ENCODE data around the gene DLGAP1. TPM values are rescaled to one million over a fixed set of nuclear protein-coding genes. Genes with fewer than 3 reads are reported as not detected.

DLGAP1 gene
- total RNA-seq, 1 experiment from 2014 or later: 0.39 TPM

DNA sequence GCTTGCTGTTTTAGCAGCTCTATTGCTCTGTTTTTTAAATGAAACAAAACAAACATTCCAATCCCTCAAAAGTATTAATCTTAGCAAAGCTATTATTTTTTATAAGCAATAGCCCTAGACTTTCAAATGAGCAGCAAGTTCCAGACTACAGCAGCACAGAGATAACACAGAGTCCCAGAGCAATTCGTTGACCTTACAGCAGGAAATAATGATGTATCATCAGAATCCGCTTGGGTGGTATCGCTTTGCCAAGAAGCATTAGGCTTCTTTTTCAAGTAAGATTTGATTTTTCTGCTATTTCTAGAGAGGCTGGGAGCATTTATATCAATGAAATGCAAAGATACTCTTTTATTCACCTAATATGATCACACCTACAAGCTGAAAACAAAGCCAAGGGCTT, 209.7 kb downstream of the DLGAP1 start:
- Histone ChIP-seq H3K9me2 (ENCODE audit: insufficient read depth) (no peaks in the 10 kb centered on the region), H3K27me3 (ENCODE audit: insufficient read depth, low read length) (no peaks in the 10 kb centered on the region), H3K4me1 (ENCODE audit: control insufficient read depth in 1 of 2, insufficient read depth in 2 of 2, low read length in 2 of 2) (no peaks in the 10 kb centered on the region), H3K79me2 (ENCODE audit: insufficient read depth, low read length) (no peaks in the 10 kb centered on the region), H4K20me1 (ENCODE audit: insufficient read depth) (no peaks in the 10 kb centered on the region), H3K36me3 (ENCODE audit: control insufficient read depth in 1 of 2, insufficient read depth in 2 of 2, low read length in 2 of 2) (no peaks in the 10 kb centered on the region), H3K4me2 (ENCODE audit: low read length) (no peak overlapping the region), H3K9me3 (ENCODE audit: control insufficient read depth in 1 of 2, insufficient read depth in 1 of 2, low read depth in 1 of 2, low read length in 2 of 2) (peaks cover 0 to 9% of the 10 kb centered on the region in 2 experiments; a peak in 1 of 4 replicates), H2AFZ (ENCODE audit: low read depth, low read length, poor library complexity, severe bottlenecking) (no peak overlapping the region), H3K4me3 (replicated peaks in 1 of 2; ENCODE audit: low read depth in 1 of 2, low read length in 2 of 2) (no peak overlapping the region), H3K27ac (ENCODE audit: low read depth, low read length) (no peak overlapping the region), H3K9ac (ENCODE audit: low read length) (no peak overlapping the region)
- ChIA-PET CTCF (no interaction called here), RAD21 (ENCODE audit: low non-redundant PET in 1 of 2, low total read pairs in 2 of 2, uncharacterized antibody in 2 of 2, unreplicated experiment in 2 of 2) (no interaction called here), POLR2A (no interaction called here)
- ATAC-seq (no peak), DNase-seq (ENCODE audit: low read depth, low spot score) (no peak)
- no peak for TF ChIP-seq POLR2A (IDR thresholded peaks at IDR 0.05; ENCODE audit: borderline replicate concordance, extremely low read depth, insufficient read depth, insufficient read length)
- no peak for TF ChIP-seq TCF7L2 (IDR thresholded peaks at IDR 0.05; ENCODE audit: borderline replicate concordance, extremely low read depth, insufficient read depth, insufficient read length)
- no peak for TF ChIP-seq SP1 (IDR thresholded peaks at IDR 0.05; ENCODE audit: low read depth)
- TF ChIP-seq ATF3 (IDR thresholded peaks at IDR 0.05): no peak
- no peak for TF ChIP-seq CBX3 (IDR thresholded peaks at IDR 0.05; ENCODE audit: low read depth)
- TF ChIP-seq, protein P1, sequence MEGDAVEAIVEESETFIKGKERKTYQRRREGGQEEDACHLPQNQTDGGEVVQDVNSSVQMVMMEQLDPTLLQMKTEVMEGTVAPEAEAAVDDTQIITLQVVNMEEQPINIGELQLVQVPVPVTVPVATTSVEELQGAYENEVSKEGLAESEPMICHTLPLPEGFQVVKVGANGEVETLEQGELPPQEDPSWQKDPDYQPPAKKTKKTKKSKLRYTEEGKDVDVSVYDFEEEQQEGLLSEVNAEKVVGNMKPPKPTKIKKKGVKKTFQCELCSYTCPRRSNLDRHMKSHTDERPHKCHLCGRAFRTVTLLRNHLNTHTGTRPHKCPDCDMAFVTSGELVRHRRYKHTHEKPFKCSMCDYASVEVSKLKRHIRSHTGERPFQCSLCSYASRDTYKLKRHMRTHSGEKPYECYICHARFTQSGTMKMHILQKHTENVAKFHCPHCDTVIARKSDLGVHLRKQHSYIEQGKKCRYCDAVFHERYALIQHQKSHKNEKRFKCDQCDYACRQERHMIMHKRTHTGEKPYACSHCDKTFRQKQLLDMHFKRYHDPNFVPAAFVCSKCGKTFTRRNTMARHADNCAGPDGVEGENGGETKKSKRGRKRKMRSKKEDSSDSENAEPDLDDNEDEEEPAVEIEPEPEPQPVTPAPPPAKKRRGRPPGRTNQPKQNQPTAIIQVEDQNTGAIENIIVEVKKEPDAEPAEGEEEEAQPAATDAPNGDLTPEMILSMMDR (IDR thresholded peaks at IDR 0.05 in 2 of 3, conservative IDR thresholded peaks at IDR 0.05 in 1 of 3; ENCODE audit: borderline replicate concordance in 1 of 3, insufficient read depth in 1 of 3, low read depth in 2 of 3, low read length in 2 of 3): no peak
- no peak for TF ChIP-seq SRF (IDR thresholded peaks at IDR 0.05; ENCODE audit: low read depth)
- TF ChIP-seq EZH2phosphoT487 (IDR thresholded peaks at IDR 0.05; ENCODE audit: borderline replicate concordance): no peak
- TF ChIP-seq JUND (IDR thresholded peaks at IDR 0.05): no peak
- TF ChIP-seq SIN3A (IDR thresholded peaks at IDR 0.05; ENCODE audit: low read depth): no peak
- no peak for TF ChIP-seq CEBPB (IDR thresholded peaks at IDR 0.05; ENCODE audit: low read depth)
- TF ChIP-seq ELF1 (IDR thresholded peaks at IDR 0.05; ENCODE audit: borderline replicate concordance, low read depth): no peak
- TF ChIP-seq YY1 (IDR thresholded peaks at IDR 0.05; ENCODE audit: extremely low read depth, insufficient replicate concordance, low read depth, low read length): no peak
- no peak for TF ChIP-seq ZFX (IDR thresholded peaks at IDR 0.05)
- TF ChIP-seq FOSL1 (IDR thresholded peaks at IDR 0.05; ENCODE audit: low read depth): no peak
- no peak for TF ChIP-seq ZNF274 (IDR thresholded peaks at IDR 0.05; ENCODE audit: low read depth, low read length)
- TF ChIP-seq MAX (IDR thresholded peaks at IDR 0.05): no peak
- TF ChIP-seq POLR2AphosphoS5 (IDR thresholded peaks at IDR 0.05; ENCODE audit: low read depth, low read length): no peak
- no TSS peak for BruUV-seq (replicated peaks)
- intact Hi-C loops (cut with micrococcal nuclease): loop anchor here (10.0 kb wide), 1 partner anchor 61 kb away; no protein-coding TSS in a partner anchor

All from HCT116 (cell line).